Testis (tissue), 3 donors: ENCODE data around the gene SLC22A6. TPM values are rescaled to one million over a fixed set of nuclear protein-coding genes. Genes with fewer than 3 reads are reported as not detected.

Experiments
- DNase-seq: peaks from one replicate; pipeline ENCODE4 v3.0.0-alpha.2; 2019
- H3K27ac ChIP-seq, 2 donors: fragments of 200-600 bp; sonication (generic); one replicate each; pipeline ENCODE4 v1.5.1; 2019
- H3K27me3 ChIP-seq: fragments of 200-600 bp; sonication (generic); one replicate; pipeline ENCODE4 v1.5.1; 2019
- H3K36me3 ChIP-seq: fragments of 200-600 bp; sonication (generic); one replicate; pipeline ENCODE4 v1.5.1; 2017; ENCODE audit warnings: low read depth; ENCODE audit errors: missing control alignments
- H3K4me1 ChIP-seq: fragments of 200-600 bp; sonication (generic); one replicate; pipeline ENCODE4 v1.5.1; 2019
- H3K4me3 ChIP-seq, 2 donors: fragments of 200-600 bp; sonication (generic); one replicate each; pipeline ENCODE4 v1.5.1; 2017 to 2019
- H3K9me3 ChIP-seq: fragments of 200-600 bp; sonication (generic); one replicate; pipeline ENCODE4 v1.5.1; 2017
- POLR2A ChIP-seq: fragments of 450-650 bp; IDR thresholded peaks from one replicate; pipeline ENCODE4 v1.6.1; 2017; ENCODE audit warnings: antibody characterized with exemption, mild to moderate bottlenecking, moderate library complexity
- WGBS, 2 donors: methylation state at CpG; one replicate each; pipeline ENCODE4 v1.1.5; 2018; 5-methylcytosine and 5-hydroxymethylcytosine counted together
- intact Hi-C: fragments of 100-400 bp; cut with DNase I; formaldehyde crosslinking; loops from one replicate; pipeline ENCODE4 v1.15.1; 2023; ENCODE audit warnings: low total_unique reads
- polyA plus RNA-seq: library from polyadenylated mRNA; stranded (reverse); fragments of 350-450 nt; fragmentation: Illumina TruSeq; extraction: RNeasy Lipid Tissue Mini Kit (QIAGEN cat#74804); gene quantifications from one replicate; pipeline ENCODE4 v1.2.3, GENCODE V29; 2014; ENCODE audit warnings: low read depth, low replicate concordance; ENCODE audit not compliant: insufficient read depth
- total RNA-seq, 2 donors: library from RNA; depleted of rRNA; stranded (reverse); fragments of >200 nt; gene quantifications; one replicate each; pipeline ENCODE4 v1.2.3, GENCODE V29; 2016
- TF ChIP-seq, protein P1 (sequence below), 3 experiments: fragments of 450-650 bp in 2 of 3; fragments of 200-600 bp in 1 of 3; sonication (generic) in 1 of 3; IDR thresholded peaks; one replicate each; pipeline ENCODE4 v1.5.1; 2016 to 2019; ENCODE audit warnings: antibody characterized with exemption in 3 of 3, mild to moderate bottlenecking in 2 of 3, moderate library complexity in 1 of 3

Gene SLC22A6
- total and polyA plus RNA-seq, 3 donors from 2014 or later, result not detected

DNA sequence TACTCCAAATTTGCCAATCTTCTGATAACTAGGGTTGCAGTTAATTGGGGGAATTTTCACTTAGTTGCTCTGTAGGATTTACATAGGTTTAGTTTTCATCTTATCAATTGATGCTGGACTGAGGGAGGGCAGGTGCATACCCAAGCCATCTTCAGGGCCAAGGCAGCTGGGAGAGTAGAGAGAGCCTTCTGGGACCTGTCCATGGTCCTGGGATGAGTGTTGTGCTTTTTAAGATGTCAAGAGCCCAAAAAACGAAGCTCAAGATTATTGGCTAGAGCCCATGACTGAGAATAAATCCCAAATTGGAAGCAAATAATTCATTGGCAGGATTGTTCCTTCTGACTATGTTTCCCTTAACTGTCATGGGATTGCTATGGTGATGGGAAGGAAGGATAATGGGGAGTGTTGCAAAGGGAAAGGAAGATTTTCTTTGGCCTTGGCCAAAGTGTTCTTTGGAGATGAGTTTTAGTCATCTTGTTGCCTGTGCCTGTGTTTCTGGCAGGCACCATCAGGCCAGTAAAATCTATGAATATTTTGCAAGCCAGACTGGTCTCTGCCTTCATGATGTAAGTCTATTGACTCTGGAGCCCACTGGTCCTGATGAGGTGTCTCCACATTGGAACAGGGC lies 4.5 kb downstream of the SLC22A6 start:
- H3K27me3 ChIP-seq, result no peaks in the 10 kb centered on the region
- H3K27ac ChIP-seq, result no peak overlapping the region
- no peaks in the 10 kb centered on the region for H3K36me3 ChIP-seq
- no peaks in the 10 kb centered on the region for H3K9me3 ChIP-seq
- intact Hi-C loops, result no loop called here
- H3K4me3 ChIP-seq, result no peak overlapping the region
- TF ChIP-seq, protein P1, sequence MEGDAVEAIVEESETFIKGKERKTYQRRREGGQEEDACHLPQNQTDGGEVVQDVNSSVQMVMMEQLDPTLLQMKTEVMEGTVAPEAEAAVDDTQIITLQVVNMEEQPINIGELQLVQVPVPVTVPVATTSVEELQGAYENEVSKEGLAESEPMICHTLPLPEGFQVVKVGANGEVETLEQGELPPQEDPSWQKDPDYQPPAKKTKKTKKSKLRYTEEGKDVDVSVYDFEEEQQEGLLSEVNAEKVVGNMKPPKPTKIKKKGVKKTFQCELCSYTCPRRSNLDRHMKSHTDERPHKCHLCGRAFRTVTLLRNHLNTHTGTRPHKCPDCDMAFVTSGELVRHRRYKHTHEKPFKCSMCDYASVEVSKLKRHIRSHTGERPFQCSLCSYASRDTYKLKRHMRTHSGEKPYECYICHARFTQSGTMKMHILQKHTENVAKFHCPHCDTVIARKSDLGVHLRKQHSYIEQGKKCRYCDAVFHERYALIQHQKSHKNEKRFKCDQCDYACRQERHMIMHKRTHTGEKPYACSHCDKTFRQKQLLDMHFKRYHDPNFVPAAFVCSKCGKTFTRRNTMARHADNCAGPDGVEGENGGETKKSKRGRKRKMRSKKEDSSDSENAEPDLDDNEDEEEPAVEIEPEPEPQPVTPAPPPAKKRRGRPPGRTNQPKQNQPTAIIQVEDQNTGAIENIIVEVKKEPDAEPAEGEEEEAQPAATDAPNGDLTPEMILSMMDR (IDR thresholded peaks at IDR 0.05), result no peak
- no peak for TF ChIP-seq POLR2A
- H3K4me1 ChIP-seq, result no peaks in the 10 kb centered on the region
- 42 to 73% methylated on average over 1 of the region's 1 CpG for WGBS, 2 donors
- no peak for DNase-seq

DNA sequence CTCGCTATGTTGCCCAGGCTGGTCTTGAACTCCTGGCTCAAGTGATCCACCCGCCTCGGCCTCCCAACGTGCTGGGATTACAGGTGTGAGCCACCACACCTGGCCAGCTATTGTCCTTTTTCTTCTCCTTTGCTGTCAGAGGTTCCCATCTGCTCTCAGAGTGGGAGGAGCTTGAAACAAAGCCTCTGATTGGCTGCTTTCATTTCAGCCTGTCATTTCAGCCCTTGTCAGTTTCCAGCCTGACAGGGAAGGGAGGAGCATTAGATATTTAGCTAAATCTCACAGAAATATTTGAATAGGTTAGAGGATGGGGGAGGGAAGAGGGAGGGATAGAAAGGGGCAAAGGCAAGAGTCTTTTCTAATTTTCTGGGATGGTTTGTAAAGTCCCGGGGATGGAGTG lies 8.7 kb downstream of the SLC22A6 start:
- intact Hi-C loops, result no loop called here
- Histone ChIP-seq H3K27ac (no peak overlapping the region), H3K4me1 (no peaks in the 10 kb centered on the region), H3K9me3 (no peaks in the 10 kb centered on the region), H3K4me3 (no peak overlapping the region), H3K36me3 (no peaks in the 10 kb centered on the region), H3K27me3 (no peaks in the 10 kb centered on the region)
- TF ChIP-seq POLR2A, result no peak
- TF ChIP-seq, protein P1 (IDR thresholded peaks at IDR 0.05), result no peak
- 68 to 75% methylated on average over 5 of the region's 5 CpGs for WGBS, 2 donors
- DNase-seq, result no peak

DNA sequence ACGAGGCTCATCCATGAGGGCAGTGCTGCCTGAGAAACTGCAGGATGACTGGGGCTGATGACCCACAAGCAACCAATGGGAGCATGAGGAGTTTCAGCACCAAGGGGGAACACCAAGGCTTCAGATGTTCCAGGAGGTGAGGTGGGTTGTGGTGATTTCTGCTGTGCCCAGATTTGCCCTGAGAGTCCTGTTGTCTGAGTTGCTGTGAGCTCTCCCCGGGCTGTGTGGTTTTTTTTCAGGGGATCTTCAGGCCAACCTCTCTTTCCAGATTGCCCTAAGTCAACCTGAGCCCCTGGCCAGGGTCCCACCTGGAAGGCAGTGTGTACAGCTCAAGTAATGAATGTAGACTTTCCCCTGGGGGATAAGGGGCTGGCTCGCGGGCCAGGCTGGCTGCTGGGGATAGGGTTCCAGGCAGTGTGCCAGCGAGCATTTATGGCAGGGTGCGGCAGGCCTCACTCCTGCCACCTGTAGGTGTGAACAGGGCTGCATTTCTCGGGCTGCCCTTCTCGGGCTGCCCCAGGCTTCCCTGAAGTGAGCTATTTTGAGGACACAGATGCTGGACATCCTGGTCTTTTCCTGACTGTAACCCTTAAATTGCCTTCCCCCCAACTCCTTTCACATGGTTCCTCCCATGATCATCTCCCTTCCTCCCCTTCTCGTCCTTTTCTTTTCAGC lies 9.8 kb downstream of the SLC22A6 start:
- Histone ChIP-seq H3K27me3 (no peaks in the 10 kb centered on the region), H3K27ac (no peak overlapping the region), H3K4me3 (no peak overlapping the region), H3K9me3 (no peaks in the 10 kb centered on the region), H3K4me1 (no peaks in the 10 kb centered on the region), H3K36me3 (no peaks in the 10 kb centered on the region)
- TF ChIP-seq, protein P1 (IDR thresholded peaks at IDR 0.05), result peak in 1 of 3 experiments; percentile 18
- no peak for TF ChIP-seq POLR2A
- intact Hi-C loops, result no loop called here
- peak; percentile 20 for DNase-seq
- WGBS, 2 donors, result 34 to 52% methylated on average over 6 to 9 of the region's 9 CpGs

DNA sequence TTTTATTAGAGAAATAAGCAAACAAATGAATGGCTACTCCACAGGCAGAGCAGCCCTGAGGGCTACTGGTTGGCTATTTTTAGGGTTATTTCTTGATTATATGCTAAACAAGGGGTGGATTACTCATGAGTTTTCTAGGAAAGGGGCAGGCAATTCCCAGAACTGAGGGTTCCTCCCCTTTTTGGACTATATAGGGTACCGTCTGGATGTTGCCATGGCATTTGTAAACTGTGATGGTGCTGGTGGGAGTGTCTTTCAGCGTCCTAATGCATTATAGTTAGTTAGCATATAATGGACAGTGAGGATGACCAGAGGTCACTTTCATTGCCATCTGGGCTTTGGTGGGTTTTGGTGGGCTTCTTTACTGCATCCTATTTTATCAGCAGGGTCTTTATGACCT lies 19.2 kb downstream of the SLC22A6 start:
- Histone ChIP-seq H3K4me1 (no peaks in the 10 kb centered on the region), H3K9me3 (no peaks in the 10 kb centered on the region), H3K36me3 (no peaks in the 10 kb centered on the region), H3K27me3 (no peaks in the 10 kb centered on the region), H3K4me3 (no peak overlapping the region), H3K27ac (no peak overlapping the region)
- intact Hi-C loops, result no loop called here
- no peak for TF ChIP-seq POLR2A
- TF ChIP-seq, protein P1 (IDR thresholded peaks at IDR 0.05), result no peak
- 55 to 66% methylated on average over 2 of the region's 2 CpGs for WGBS, 2 donors
- no peak for DNase-seq

DNA sequence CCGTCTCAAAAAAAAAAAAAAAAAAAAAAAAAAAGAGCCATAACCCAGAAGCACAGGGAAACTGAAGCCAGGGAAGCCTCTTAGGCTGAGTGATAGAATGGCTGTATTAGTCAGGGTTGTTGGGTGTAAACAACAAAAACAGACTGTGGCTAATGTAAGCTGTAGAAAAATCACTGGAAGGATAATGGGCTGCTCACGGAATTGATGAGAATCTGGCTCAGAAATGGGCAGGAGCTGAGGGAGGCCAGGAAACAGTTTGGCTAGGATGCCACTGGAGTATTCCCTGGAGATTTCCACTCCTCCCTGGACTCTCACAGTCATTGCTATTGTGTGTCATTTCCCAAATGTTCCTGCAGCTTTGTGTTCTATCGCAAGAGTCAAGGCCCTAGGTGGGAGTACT lies 22.4 kb downstream of the SLC22A6 start:
- intact Hi-C loops, result no loop called here
- no peak for DNase-seq
- Histone ChIP-seq H3K4me3 (no peak overlapping the region), H3K4me1 (no peaks in the 10 kb centered on the region), H3K9me3 (no peaks in the 10 kb centered on the region), H3K27ac (no peak overlapping the region), H3K27me3 (no peaks in the 10 kb centered on the region), H3K36me3 (no peaks in the 10 kb centered on the region)
- WGBS, 2 donors, result 75 to 77% methylated on average over 2 to 3 of the region's 3 CpGs
- no peak for TF ChIP-seq POLR2A
- TF ChIP-seq, protein P1 (IDR thresholded peaks at IDR 0.05), result no peak
